Activated CD4-positive, CD25-positive, alpha-beta regulatory T cell (primary cell): ENCODE data around the gene CENPL.
"Not testable (repeated sequence)": the region's sequence is repeated elsewhere in the genome, so short reads cannot be mapped to it uniquely, and the experiment has no call there.

Experiments
- DNase-seq, 4 experiments: peaks; one replicate each; lab custom pipeline; 2025; lab: John Stamatoyannopoulos, UW

The CENPL gene

GRCh38 chr1:173824315-173825081 lies at the start of gene CENPL, which contains the start of gene DARS2:
TSS of gene CENPL (minus strand) at chr1:173824883. CDS start at chr1:173811299, 13,584 bp downstream.
TSS of gene DARS2 (plus strand) at chr1:173824673. CDS start at chr1:173825230, 557 bp downstream.
- peak; percentile 64 to 76 (median 76) for DNase-seq

- DNase-seq = no peak
These were observed 46.8 kb upstream of the CENPL start for GRCh38 chr1:173871500-173871899.

GRCh38 chr1:173871091-173871490 lies 46.4 kb upstream of the CENPL start:
- DNase-seq = no peak

DNA sequence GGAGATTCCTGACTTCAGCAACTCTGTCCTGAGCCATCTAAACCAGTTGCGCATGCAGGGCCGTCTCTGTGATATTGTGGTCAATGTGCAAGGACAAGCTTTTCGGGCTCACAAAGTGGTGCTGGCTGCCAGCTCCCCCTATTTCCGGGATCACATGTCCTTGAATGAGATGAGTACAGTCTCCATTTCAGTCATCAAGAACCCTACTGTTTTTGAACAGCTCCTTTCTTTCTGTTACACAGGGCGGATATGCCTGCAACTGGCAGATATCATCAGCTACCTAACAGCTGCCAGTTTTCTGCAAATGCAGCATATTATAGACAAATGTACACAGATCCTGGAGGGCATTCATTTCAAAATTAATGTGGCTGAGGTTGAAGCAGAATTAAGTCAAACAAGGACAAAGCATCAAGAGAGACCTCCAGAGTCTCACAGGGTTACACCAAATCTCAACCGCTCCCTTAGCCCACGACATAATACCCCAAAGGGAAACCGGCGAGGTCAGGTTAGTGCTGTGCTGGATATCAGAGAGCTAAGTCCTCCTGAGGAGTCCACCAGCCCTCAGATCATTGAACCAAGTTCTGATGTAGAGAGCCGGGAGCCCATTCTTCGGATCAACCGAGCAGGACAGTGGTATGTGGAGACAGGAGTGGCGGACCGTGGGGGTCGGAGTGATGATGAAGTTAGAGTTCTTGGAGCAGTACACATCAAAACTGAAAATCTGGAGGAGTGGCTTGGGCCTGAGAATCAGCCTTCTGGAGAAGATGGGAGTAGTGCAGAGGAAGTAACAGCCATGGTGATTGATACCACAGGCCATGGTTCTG lies 45.8 kb upstream of the CENPL start:
- no peak for DNase-seq

DNA sequence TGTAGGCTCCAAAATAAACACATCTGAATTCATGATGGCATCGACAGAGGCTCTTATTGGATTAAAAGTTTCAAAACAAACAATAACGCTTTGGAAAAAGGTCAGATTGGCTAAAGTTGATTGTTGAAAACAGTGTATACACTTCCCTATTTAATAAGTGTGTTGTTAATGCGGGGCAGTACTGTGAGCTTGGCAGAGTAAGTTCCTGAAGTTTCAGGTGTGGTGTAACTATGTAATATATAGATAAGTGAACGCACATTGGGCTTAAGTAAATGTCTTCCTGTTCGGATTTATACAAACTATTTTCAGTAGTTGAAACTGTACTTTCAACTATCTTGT lies 44.3 kb upstream of the CENPL start:
- no peak for DNase-seq

DNA sequence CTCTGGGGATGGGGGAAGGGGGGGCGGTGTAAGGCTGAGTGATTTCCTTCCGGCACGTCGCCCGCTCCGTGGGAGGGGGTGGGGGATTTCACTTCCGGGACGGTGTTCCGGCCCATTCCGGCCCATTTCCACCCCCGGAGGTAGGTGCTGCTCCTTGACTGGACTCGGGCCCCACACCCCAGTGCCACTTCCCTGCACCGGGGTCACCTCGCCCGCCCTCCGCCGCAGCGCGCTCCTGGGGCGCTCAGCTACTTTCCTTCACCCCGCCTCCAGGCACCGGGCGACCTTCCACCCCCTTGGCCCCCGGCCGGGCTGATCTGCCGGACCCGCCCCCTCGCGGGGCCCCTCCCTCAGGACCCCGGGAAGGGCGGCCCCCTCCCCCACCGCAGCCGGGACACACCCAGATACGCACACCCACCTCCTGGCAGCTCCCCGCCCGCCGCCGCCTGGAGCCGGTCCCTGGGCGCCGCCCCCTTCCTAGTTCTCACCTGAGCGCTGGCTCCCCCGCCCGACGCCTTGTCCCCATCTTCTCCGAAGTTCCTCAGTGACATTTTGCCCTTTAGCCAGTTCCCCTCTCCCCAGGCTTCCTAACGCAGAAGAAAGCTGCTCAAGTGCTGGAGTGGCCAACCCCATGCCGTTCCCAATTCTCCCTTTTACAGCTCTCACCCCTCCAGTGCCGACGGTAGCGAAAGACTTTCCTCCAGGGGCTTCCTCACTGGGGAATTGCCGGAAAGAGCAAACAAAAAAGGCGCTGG lies 43.8 kb upstream of the CENPL start, which contains the start of gene ZBTB37:
ZBTB37 (plus strand) TSS at position 115 of the 755 bp plus-strand sequence. CDS start 1,846 bp downstream, outside the sequence.
- peak; percentile 81 to 91 (median 88) for DNase-seq

DNA sequence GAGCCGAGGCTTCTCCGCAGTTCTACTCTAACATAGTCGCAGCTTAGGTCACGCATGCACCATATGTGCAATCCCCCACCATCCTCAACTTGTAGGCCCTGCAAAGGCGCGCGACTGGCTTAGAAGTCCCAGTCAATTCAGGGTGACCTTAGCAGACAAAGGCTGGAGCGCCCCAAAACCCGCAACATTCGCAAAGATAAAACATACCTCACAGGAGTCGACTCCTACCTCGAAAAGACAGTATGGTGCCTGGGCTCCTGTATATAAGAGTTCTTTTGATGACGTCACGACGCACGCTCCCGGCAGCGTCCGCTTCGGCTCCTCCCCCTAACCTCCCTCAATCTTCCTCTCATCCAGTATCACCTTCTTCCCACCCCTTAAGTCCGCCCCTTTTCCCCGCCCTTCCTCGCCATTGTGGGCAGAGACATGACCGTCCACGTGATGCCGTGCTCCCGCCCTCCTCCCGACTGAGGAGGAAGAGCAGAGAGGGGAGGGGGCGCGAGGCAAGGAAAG lies 43.1 kb upstream of the CENPL start, which contains the start of gene GAS5:
GAS5 (minus strand) TSS at position 237 of the 513 bp plus-strand sequence.
- peak; percentile 91 to 98 (median 94) for DNase-seq

DNA sequence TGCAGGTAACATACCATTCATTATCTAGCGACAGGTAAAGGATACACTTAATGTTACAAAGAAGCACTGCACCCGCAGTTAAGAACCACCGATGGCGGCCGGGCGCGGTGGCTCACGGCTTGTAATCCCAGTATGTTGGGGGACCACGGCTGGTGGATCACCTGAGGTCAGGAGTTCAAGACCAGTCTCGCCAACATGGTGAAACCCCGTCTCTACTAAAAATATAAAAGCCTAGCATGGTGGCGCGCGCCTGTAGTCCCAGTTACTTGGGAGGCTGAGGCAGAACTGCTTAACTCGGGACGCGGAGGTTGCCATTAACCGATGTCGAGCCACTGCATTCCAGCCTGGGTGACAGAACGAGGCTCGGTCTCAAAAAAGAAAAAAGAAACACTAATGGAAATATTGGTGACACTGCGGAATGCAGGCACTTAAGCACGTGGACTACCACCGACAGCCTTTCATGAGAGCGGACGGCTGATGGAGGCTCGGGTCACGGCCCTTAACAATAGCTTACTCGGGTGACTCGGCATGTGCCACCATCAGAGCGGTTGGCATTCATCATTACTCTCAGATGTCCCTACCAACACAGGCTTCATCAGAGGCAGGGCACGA lies 42.6 kb upstream of the CENPL start:
- DNase-seq = peak in 2 of 4 experiments; percentile 41 to 42

GRCh38 chr1:173866413-173867115 lies 41.9 kb upstream of the CENPL start:
- no peak for DNase-seq

DNA sequence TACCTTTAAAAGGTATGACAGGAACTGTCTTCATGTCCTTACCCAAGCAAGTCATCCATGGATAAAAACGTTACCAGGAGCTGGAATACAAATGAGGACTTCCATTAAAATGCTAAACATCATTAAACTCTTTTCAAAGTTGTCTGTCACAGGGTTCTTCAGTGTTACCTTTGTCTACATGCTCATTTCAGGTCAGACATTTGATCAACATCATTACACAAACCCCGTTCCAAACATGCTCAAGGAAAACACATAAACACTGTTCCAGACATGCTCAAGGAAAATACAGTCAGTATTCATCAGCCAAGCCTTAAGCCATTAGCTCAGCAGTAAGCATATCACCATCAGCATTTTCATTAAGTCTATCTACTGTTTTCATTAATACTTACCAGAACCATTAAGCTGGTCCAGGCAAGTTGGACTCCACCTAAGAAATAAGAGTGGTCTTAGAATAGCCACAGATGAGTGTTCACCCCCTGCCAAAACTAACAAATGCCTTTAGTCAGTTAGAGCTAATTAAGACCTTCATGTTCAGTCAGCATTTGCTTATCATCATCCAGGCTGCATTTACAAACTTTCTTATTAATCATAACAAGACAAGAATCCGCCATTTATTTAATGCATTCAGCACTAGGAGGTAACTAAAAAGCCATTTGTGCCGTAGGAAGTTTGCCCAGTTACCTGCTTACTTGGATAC lies 40.9 kb upstream of the CENPL start:
- DNase-seq = no peak

DNA sequence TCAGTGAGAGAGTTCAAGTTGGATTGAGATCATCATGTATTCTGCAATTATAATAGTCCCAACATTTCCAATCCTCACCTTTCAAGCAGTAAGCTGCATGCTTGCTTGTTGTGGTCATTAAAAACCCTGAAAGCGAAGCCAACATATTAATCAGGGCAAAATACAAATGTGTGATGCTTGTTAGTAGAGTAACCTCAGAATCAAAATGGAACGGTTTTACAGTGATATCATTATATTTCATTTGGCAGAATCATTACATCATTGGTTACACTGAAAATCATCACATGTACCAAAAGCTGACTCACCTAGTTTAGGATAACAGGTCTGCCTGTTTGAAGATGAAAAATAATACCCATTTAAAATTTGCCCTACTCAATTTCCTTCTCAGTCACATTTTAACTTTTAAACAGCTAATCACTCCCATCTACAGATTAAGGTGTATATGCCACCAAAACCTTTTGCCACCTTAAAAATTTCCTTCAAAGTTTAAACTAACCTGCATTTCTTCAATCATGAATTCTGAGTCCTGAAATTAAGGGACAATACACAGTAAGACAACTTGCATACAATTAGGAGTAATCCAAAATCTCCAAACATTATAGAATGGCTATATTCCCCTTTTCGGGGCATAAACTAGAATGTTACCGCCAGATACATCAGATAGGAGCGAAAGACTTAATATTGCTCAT lies 39.6 kb upstream of the CENPL start:
- DNase-seq = no peak

DNA sequence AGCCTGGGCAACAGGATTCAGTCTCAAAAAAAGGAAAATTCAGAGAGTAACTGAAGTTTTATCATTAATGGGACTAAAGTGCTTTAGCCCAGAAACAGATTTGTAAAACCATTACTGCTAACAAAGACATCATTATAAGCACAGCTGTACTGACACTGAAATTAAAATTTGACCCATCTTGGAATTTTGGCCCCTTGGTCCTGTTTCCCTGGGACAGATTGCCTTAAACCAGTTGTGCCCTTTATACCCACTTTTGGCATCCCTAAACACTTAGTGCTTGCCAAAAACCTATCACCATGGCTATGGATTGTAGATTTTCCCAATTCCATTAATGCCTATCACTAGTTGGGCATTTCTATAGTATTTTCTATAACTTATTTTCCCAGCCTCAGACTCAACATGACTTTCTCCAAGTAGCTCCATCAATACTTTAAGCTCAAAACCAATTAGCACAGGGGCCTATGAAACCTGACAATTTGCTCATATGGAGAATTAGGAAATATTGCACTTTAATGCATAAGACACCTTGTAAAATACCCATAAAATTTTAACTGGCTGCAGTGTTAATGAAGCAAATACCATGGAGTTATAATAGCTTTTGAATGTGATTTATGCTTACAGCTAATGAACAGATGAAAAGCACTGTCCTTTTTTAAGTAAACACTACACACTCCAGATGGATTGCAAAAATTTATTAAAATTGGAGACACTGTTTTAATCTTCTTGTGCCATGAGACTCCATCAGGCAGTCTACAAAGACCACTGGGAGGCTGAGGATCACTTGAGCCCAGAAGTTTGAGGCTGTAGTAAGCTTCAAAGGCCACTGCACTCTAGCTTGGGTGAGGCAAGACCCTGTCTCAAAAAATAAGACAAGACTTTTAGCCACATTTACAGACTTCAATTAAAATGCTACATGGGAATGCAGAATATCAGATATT lies 38.8 kb upstream of the CENPL start:
- DNase-seq = no peak

GRCh38 chr1:173862769-173863223 lies 38.1 kb upstream of the CENPL start:
- DNase-seq = no peak

DNA sequence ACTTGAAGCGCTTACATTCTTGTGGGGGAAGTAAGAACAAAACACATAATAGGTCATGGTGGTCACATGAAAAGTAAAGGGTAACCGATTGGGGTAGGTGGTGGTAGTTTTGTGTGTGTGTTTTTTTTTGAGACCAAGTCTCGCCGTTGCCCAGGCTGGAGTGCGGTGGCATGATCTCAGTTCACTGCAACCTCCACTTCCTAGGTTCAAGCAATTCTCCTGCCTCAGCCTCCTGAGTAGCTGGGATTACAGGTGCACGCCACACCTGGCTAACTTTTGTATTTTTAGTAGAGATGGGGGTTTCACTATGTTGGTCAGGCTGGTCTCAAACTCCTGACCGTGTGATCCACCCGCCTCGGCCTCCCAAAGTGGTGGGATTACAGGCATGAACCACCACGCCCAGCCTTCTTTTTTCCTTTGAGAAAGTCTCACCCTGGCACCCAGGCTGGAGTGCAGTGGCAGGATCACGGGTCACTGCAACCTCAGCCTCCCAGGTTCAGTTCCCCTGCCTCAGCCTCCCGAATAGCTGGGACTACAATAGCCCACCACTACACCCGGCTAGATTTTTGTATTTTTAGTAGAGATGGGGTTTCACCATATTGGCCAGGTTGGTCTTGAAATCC lies 37.6 kb upstream of the CENPL start:
- not testable (repeated sequence) for DNase-seq

DNA sequence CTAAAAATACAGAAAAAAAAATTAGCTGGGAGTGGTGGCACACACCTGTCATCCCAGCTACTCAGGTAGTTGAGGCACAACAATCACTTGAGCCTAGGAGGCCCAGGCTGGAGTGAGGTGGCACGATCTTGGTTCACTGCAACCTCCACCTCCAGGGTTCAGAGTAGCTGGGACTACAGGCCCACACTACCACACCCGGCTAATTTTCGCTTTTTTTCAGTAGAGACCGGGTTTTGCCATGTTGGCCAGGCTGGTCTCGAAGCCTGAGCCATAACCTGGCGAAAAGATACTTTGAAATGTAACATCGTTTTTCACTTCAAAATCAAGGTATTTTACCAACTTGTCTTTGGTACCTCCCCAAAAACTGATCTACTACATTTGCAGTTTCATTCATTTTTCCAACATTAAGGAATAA lies 37.1 kb upstream of the CENPL start:
- DNase-seq = no peak

DNA sequence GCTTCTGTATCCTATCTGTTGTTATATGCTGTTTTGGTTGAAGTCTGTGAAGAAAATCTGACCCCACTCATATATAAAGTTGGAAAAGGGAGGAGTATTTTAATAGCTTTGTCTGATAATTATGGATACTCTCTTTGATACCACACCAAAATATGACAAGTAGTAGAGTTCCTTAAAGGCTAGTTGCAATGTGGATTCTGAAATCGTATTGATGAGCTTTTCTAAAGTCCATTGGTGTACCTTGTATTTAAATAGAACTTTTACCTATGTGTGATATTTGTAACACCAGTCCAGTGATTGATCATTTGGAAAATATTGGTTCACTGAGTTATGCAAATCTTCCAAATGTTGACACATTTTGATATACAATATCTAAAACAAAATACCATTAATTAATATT lies 35.4 kb upstream of the CENPL start:
- DNase-seq = no peak

DNA sequence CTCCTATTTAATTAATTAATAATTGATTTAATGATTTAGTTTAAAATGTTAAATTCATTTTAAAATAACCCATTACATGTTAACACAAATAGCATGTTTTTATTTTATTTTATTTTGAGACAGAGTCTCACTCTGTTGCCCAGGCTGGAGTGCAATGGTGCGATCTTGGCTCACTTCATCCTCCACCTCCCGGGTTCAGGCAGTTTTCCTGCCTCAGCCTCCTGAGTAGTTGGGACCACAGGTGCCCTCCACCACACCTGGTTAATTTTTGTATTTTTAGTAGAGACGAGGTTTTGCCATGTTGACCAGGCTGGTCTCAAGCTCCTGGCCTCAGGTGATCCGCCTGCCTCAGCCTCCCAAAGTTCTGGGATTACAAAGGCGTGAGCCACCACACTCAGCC lies 34.9 kb upstream of the CENPL start:
- not testable (repeated sequence) for DNase-seq
